Activated CD4-positive, alpha-beta T cell treated with anti-CD3 and anti-CD28 coated beads, Interleukin-2, amount 10 ng/mL, durations not matched to agents 24 days and 14 days (primary cell): ENCODE data around the gene NRG3. TPM values are rescaled to one million over a fixed set of nuclear protein-coding genes. Genes with fewer than 3 reads are reported as not detected.

Experiments used
- DNase-seq: peaks from one replicate; pipeline ENCODE4 v3.0.0; 2022
- H3K27ac Mint-ChIP-seq: one replicate; pipeline ENCODE4 v1.8.0; 2022; ENCODE audit warnings: mild to moderate bottlenecking, mixed read lengths
- H3K27me3 Mint-ChIP-seq: one replicate; pipeline ENCODE4 v1.8.0; 2022; ENCODE audit warnings: mixed read lengths
- H3K36me3 Mint-ChIP-seq: one replicate; pipeline ENCODE4 v1.8.0; 2022; ENCODE audit warnings: low read depth, mild to moderate bottlenecking, mixed read lengths
- H3K4me1 Mint-ChIP-seq: one replicate; pipeline ENCODE4 v1.8.0; 2021; ENCODE audit warnings: mixed read lengths
- H3K4me3 Mint-ChIP-seq: one replicate; pipeline ENCODE4 v1.8.0; 2022; ENCODE audit warnings: mild to moderate bottlenecking, moderate library complexity, mixed read lengths
- H3K9me3 Mint-ChIP-seq: one replicate; pipeline ENCODE4 v1.8.0; 2021; ENCODE audit warnings: mixed read lengths
- intact Hi-C: fragments of 100-400 bp; cut with micrococcal nuclease; formaldehyde crosslinking; loops from one replicate; pipeline ENCODE4 v1.15.1; 2023
- total RNA-seq: library from RNA; stranded (reverse); gene quantifications from 2 replicates; pipeline ENCODE4 v1.2.3, GENCODE V29; 2022

Gene NRG3
- total RNA-seq, 1 donor from 2014 or later, result not detected

- DNase-seq, result no peak
- Mint-ChIP-seq H3K9me3 (no peaks in the 10 kb centered on the region), H3K4me3 (no peak overlapping the region), H3K4me1 (no peaks in the 10 kb centered on the region), H3K27me3 (no peaks in the 10 kb centered on the region), H3K27ac (no peak overlapping the region), H3K36me3 (no peaks in the 10 kb centered on the region)
- intact Hi-C loops, result no loop called here
These were observed 528.0 kb downstream of the NRG3 start for GRCh38 chr10:82402906-82403401.

- Mint-ChIP-seq H3K4me3 (no peak overlapping the region), H3K27me3 (no peaks in the 10 kb centered on the region), H3K36me3 (no peaks in the 10 kb centered on the region), H3K4me1 (no peaks in the 10 kb centered on the region), H3K27ac (no peak overlapping the region), H3K9me3 (peaks cover 2% of the 10 kb centered on the region)
- intact Hi-C loops, result no loop called here
- DNase-seq, result no peak
These were observed 534.7 kb downstream of the NRG3 start for GRCh38 chr10:82409671-82410070.

GRCh38 chr10:82411416-82411815 lies 536.4 kb downstream of the NRG3 start:
- H3K36me3 Mint-ChIP-seq, result no peaks in the 10 kb centered on the region
- no peaks in the 10 kb centered on the region for H3K4me1 Mint-ChIP-seq
- DNase-seq, result no peak
- no peak overlapping the region for H3K4me3 Mint-ChIP-seq
- peaks cover 2% of the 10 kb centered on the region for H3K9me3 Mint-ChIP-seq
- H3K27ac Mint-ChIP-seq, result no peak overlapping the region
- intact Hi-C loops, result no loop called here
- H3K27me3 Mint-ChIP-seq, result no peaks in the 10 kb centered on the region

- H3K36me3 Mint-ChIP-seq, result no peaks in the 10 kb centered on the region
- no peaks in the 10 kb centered on the region for H3K27me3 Mint-ChIP-seq
- DNase-seq, result no peak
- no peak overlapping the region for H3K4me3 Mint-ChIP-seq
- H3K9me3 Mint-ChIP-seq, result no peaks in the 10 kb centered on the region
- H3K4me1 Mint-ChIP-seq, result no peaks in the 10 kb centered on the region
- intact Hi-C loops, result no loop called here
- H3K27ac Mint-ChIP-seq, result no peak overlapping the region
These were observed 545.0 kb downstream of the NRG3 start for GRCh38 chr10:82420001-82420400.

- no peak for DNase-seq
- intact Hi-C loops, result no loop called here
- no peak overlapping the region for H3K27ac Mint-ChIP-seq
- H3K4me3 Mint-ChIP-seq, result no peak overlapping the region
- no peaks in the 10 kb centered on the region for H3K4me1 Mint-ChIP-seq
- H3K9me3 Mint-ChIP-seq, result peaks cover 11% of the 10 kb centered on the region
- H3K27me3 Mint-ChIP-seq, result no peaks in the 10 kb centered on the region
- no peaks in the 10 kb centered on the region for H3K36me3 Mint-ChIP-seq
These were observed 554.3 kb downstream of the NRG3 start for GRCh38 chr10:82429302-82429701.

- intact Hi-C loops, result no loop called here
- no peak overlapping the region for H3K27ac Mint-ChIP-seq
- peaks cover 4% of the 10 kb centered on the region for H3K9me3 Mint-ChIP-seq
These were observed 563.3 kb downstream of the NRG3 start for GRCh38 chr10:82438277-82438676.

GRCh38 chr10:82440775-82441174 lies 565.8 kb downstream of the NRG3 start:
- Mint-ChIP-seq H3K27ac (no peak overlapping the region), H3K27me3 (no peaks in the 10 kb centered on the region), H3K4me3 (no peak overlapping the region), H3K4me1 (no peaks in the 10 kb centered on the region), H3K9me3 (no peaks in the 10 kb centered on the region), H3K36me3 (no peaks in the 10 kb centered on the region)
- intact Hi-C loops, result no loop called here
- no peak for DNase-seq

More at GRCh38 chr10:82438277-82438676, 563.3 kb downstream of the NRG3 start:
- Mint-ChIP-seq H3K4me3 (no peak overlapping the region), H3K36me3 (no peaks in the 10 kb centered on the region), H3K4me1 (no peaks in the 10 kb centered on the region), H3K27me3 (no peaks in the 10 kb centered on the region)
- no peak for DNase-seq

- Mint-ChIP-seq H3K36me3 (no peaks in the 10 kb centered on the region), H3K27ac (no peak overlapping the region), H3K4me1 (no peaks in the 10 kb centered on the region), H3K27me3 (no peaks in the 10 kb centered on the region), H3K4me3 (no peak overlapping the region), H3K9me3 (peaks cover 6% of the 10 kb centered on the region)
- intact Hi-C loops, result no loop called here
- DNase-seq, result no peak
These were observed 577.1 kb downstream of the NRG3 start for GRCh38 chr10:82452046-82452445.

- H3K36me3 Mint-ChIP-seq, result no peaks in the 10 kb centered on the region
- intact Hi-C loops, result no loop called here
- no peak overlapping the region for H3K4me3 Mint-ChIP-seq
- peaks cover 3% of the 10 kb centered on the region for H3K9me3 Mint-ChIP-seq
- H3K4me1 Mint-ChIP-seq, result no peaks in the 10 kb centered on the region
- no peak for DNase-seq
- H3K27ac Mint-ChIP-seq, result no peak overlapping the region
- no peaks in the 10 kb centered on the region for H3K27me3 Mint-ChIP-seq
These were observed 577.7 kb downstream of the NRG3 start for GRCh38 chr10:82452676-82453075.

GRCh38 chr10:82453678-82454293 lies 578.8 kb downstream of the NRG3 start:
- Mint-ChIP-seq H3K36me3 (no peaks in the 10 kb centered on the region), H3K9me3 (peaks cover 3% of the 10 kb centered on the region), H3K27ac (no peak overlapping the region), H3K4me1 (no peaks in the 10 kb centered on the region), H3K4me3 (no peak overlapping the region), H3K27me3 (no peaks in the 10 kb centered on the region)
- intact Hi-C loops, result no loop called here
- no peak for DNase-seq

- Mint-ChIP-seq H3K27ac (no peak overlapping the region), H3K4me3 (no peak overlapping the region), H3K36me3 (no peaks in the 10 kb centered on the region), H3K9me3 (peaks cover 15% of the 10 kb centered on the region), H3K4me1 (no peaks in the 10 kb centered on the region), H3K27me3 (no peaks in the 10 kb centered on the region)
- no peak for DNase-seq
- intact Hi-C loops, result no loop called here
These were observed 588.0 kb downstream of the NRG3 start for GRCh38 chr10:82462910-82463551.

- H3K36me3 Mint-ChIP-seq, result no peaks in the 10 kb centered on the region
These were observed 588.6 kb downstream of the NRG3 start for GRCh38 chr10:82463614-82464013.

GRCh38 chr10:82464191-82464818 lies 589.3 kb downstream of the NRG3 start:
- Mint-ChIP-seq H3K27ac (no peak overlapping the region), H3K36me3 (no peaks in the 10 kb centered on the region), H3K9me3 (peaks cover 12% of the 10 kb centered on the region), H3K4me3 (no peak overlapping the region), H3K4me1 (no peaks in the 10 kb centered on the region), H3K27me3 (no peaks in the 10 kb centered on the region)
- DNase-seq, result no peak
- intact Hi-C loops, result no loop called here

More at GRCh38 chr10:82463614-82464013, 588.6 kb downstream of the NRG3 start:
- no peak for DNase-seq
- H3K27me3 Mint-ChIP-seq, result no peaks in the 10 kb centered on the region
- H3K27ac Mint-ChIP-seq, result no peak overlapping the region
- no peaks in the 10 kb centered on the region for H3K4me1 Mint-ChIP-seq
- intact Hi-C loops, result no loop called here
- H3K4me3 Mint-ChIP-seq, result no peak overlapping the region
- H3K9me3 Mint-ChIP-seq, result peaks cover 15% of the 10 kb centered on the region

GRCh38 chr10:82464966-82465365 lies 590.0 kb downstream of the NRG3 start:
- Mint-ChIP-seq H3K27ac (no peak overlapping the region), H3K27me3 (no peaks in the 10 kb centered on the region), H3K9me3 (peaks cover 10% of the 10 kb centered on the region), H3K4me3 (no peak overlapping the region), H3K36me3 (no peaks in the 10 kb centered on the region), H3K4me1 (no peaks in the 10 kb centered on the region)
- intact Hi-C loops, result no loop called here
- DNase-seq, result no peak
